ENCODE data around the gene LRP1B.

The LRP1B gene

GRCh38 chr2:141814150-141814549, 316.7 kb downstream of the LRP1B start:
- no peak for TF ChIP-seq SUZ12 (IDR thresholded peaks at IDR 0.05; ENCODE audit: extremely low read depth, insufficient read depth, insufficient read length)
- TF ChIP-seq YY1 (IDR thresholded peaks at IDR 0.05; ENCODE audit: insufficient read depth, insufficient read length), result no peak
- no peak for TF ChIP-seq ZNF274 (IDR thresholded peaks at IDR 0.05; ENCODE audit: low read depth, low read length)
- no peaks in the 10 kb centered on the region for H3K27me3 ChIP-seq (ENCODE audit: insufficient read depth, insufficient read length)
- no peak for DNase-seq (ENCODE audit: low read depth, low spot score)
- no peak overlapping the region for H3K9ac ChIP-seq (ENCODE audit: insufficient read length, low read depth)
- no peaks in the 10 kb centered on the region for H3K4me1 ChIP-seq (ENCODE audit: insufficient read depth, insufficient read length)
- no peaks in the 10 kb centered on the region for H3K36me3 ChIP-seq (ENCODE audit: insufficient read depth, insufficient read length, low read length)
- no peak overlapping the region for H3K4me3 ChIP-seq (ENCODE audit: insufficient read length, low read depth)
- H3K9me3 ChIP-seq (ENCODE audit: insufficient read depth, low read length), result peaks cover 15% of the 10 kb centered on the region

- Histone ChIP-seq H3K9ac (ENCODE audit: insufficient read length, low read depth) (no peak overlapping the region), H3K36me3 (ENCODE audit: insufficient read depth, insufficient read length, low read length) (no peaks in the 10 kb centered on the region), H3K27me3 (ENCODE audit: insufficient read depth, insufficient read length) (no peaks in the 10 kb centered on the region), H3K4me3 (ENCODE audit: insufficient read length, low read depth) (no peak overlapping the region), H3K4me1 (ENCODE audit: insufficient read depth, insufficient read length) (no peaks in the 10 kb centered on the region), H3K9me3 (ENCODE audit: insufficient read depth, low read length) (peaks cover 15% of the 10 kb centered on the region)
- DNase-seq (ENCODE audit: low read depth, low spot score), result no peak
- no peak for TF ChIP-seq SUZ12 (IDR thresholded peaks at IDR 0.05; ENCODE audit: extremely low read depth, insufficient read depth, insufficient read length)
- no peak for TF ChIP-seq ZNF274 (IDR thresholded peaks at IDR 0.05; ENCODE audit: low read depth, low read length)
- no peak for TF ChIP-seq YY1 (IDR thresholded peaks at IDR 0.05; ENCODE audit: insufficient read depth, insufficient read length)
Measured at GRCh38 chr2:141810148-141810547, 320.7 kb downstream of the LRP1B start.

GRCh38 chr2:141806090-141806489, 324.7 kb downstream of the LRP1B start:
- H3K36me3 ChIP-seq (ENCODE audit: insufficient read depth, insufficient read length, low read length), result no peaks in the 10 kb centered on the region
- no peaks in the 10 kb centered on the region for H3K9me3 ChIP-seq (ENCODE audit: insufficient read depth, low read length)
- no peak for DNase-seq (ENCODE audit: low read depth, low spot score)
- TF ChIP-seq ZNF274 (IDR thresholded peaks at IDR 0.05; ENCODE audit: low read depth, low read length), result no peak
- TF ChIP-seq YY1 (IDR thresholded peaks at IDR 0.05; ENCODE audit: insufficient read depth, insufficient read length), result no peak
- TF ChIP-seq SUZ12 (IDR thresholded peaks at IDR 0.05; ENCODE audit: extremely low read depth, insufficient read depth, insufficient read length), result no peak
- H3K4me3 ChIP-seq (ENCODE audit: insufficient read length, low read depth), result no peak overlapping the region
- no peak overlapping the region for H3K9ac ChIP-seq (ENCODE audit: insufficient read length, low read depth)
- no peaks in the 10 kb centered on the region for H3K27me3 ChIP-seq (ENCODE audit: insufficient read depth, insufficient read length)
- no peaks in the 10 kb centered on the region for H3K4me1 ChIP-seq (ENCODE audit: insufficient read depth, insufficient read length)

GRCh38 chr2:141805302-141805701, 325.5 kb downstream of the LRP1B start:
- no peaks in the 10 kb centered on the region for H3K36me3 ChIP-seq (ENCODE audit: insufficient read depth, insufficient read length, low read length)
- DNase-seq (ENCODE audit: low read depth, low spot score), result no peak
- H3K4me3 ChIP-seq (ENCODE audit: insufficient read length, low read depth), result no peak overlapping the region
- TF ChIP-seq ZNF274 (IDR thresholded peaks at IDR 0.05; ENCODE audit: low read depth, low read length) (no peak), SUZ12 (IDR thresholded peaks at IDR 0.05; ENCODE audit: extremely low read depth, insufficient read depth, insufficient read length) (no peak), YY1 (IDR thresholded peaks at IDR 0.05; ENCODE audit: insufficient read depth, insufficient read length) (no peak)
- H3K9ac ChIP-seq (ENCODE audit: insufficient read length, low read depth), result no peak overlapping the region
- H3K27me3 ChIP-seq (ENCODE audit: insufficient read depth, insufficient read length), result no peaks in the 10 kb centered on the region
- no peaks in the 10 kb centered on the region for H3K9me3 ChIP-seq (ENCODE audit: insufficient read depth, low read length)
- no peaks in the 10 kb centered on the region for H3K4me1 ChIP-seq (ENCODE audit: insufficient read depth, insufficient read length)

GRCh38 chr2:141796449-141796848, 334.4 kb downstream of the LRP1B start:
- Histone ChIP-seq H3K36me3 (ENCODE audit: insufficient read depth, insufficient read length, low read length) (no peaks in the 10 kb centered on the region), H3K4me3 (ENCODE audit: insufficient read length, low read depth) (no peak overlapping the region), H3K9ac (ENCODE audit: insufficient read length, low read depth) (no peak overlapping the region), H3K9me3 (ENCODE audit: insufficient read depth, low read length) (no peaks in the 10 kb centered on the region), H3K27me3 (ENCODE audit: insufficient read depth, insufficient read length) (no peaks in the 10 kb centered on the region), H3K4me1 (ENCODE audit: insufficient read depth, insufficient read length) (no peaks in the 10 kb centered on the region)
- DNase-seq (ENCODE audit: low read depth, low spot score), result no peak
- no peak for TF ChIP-seq SUZ12 (IDR thresholded peaks at IDR 0.05; ENCODE audit: extremely low read depth, insufficient read depth, insufficient read length)
- no peak for TF ChIP-seq YY1 (IDR thresholded peaks at IDR 0.05; ENCODE audit: insufficient read depth, insufficient read length)

GRCh38 chr2:141791521-141791920, 339.3 kb downstream of the LRP1B start:
- no peak for DNase-seq (ENCODE audit: low read depth, low spot score)
- H3K9me3 ChIP-seq (ENCODE audit: insufficient read depth, low read length), result no peaks in the 10 kb centered on the region
- H3K4me1 ChIP-seq (ENCODE audit: insufficient read depth, insufficient read length), result no peaks in the 10 kb centered on the region
- no peaks in the 10 kb centered on the region for H3K36me3 ChIP-seq (ENCODE audit: insufficient read depth, insufficient read length, low read length)
- no peaks in the 10 kb centered on the region for H3K27me3 ChIP-seq (ENCODE audit: insufficient read depth, insufficient read length)
- TF ChIP-seq YY1 (IDR thresholded peaks at IDR 0.05; ENCODE audit: insufficient read depth, insufficient read length), result no peak
- TF ChIP-seq ZNF274 (IDR thresholded peaks at IDR 0.05; ENCODE audit: low read depth, low read length), result no peak
- TF ChIP-seq SUZ12 (IDR thresholded peaks at IDR 0.05; ENCODE audit: extremely low read depth, insufficient read depth, insufficient read length), result no peak
- no peak overlapping the region for H3K4me3 ChIP-seq (ENCODE audit: insufficient read length, low read depth)
- no peak overlapping the region for H3K9ac ChIP-seq (ENCODE audit: insufficient read length, low read depth)

- DNase-seq (ENCODE audit: low read depth, low spot score), result no peak
- no peaks in the 10 kb centered on the region for H3K36me3 ChIP-seq (ENCODE audit: insufficient read depth, insufficient read length, low read length)
Measured at GRCh38 chr2:141782574-141782973, 348.2 kb downstream of the LRP1B start.

More at GRCh38 chr2:141782574-141782973, 348.2 kb downstream of the LRP1B start:
- Histone ChIP-seq H3K9me3 (ENCODE audit: insufficient read depth, low read length) (no peaks in the 10 kb centered on the region), H3K9ac (ENCODE audit: insufficient read length, low read depth) (no peak overlapping the region), H3K4me3 (ENCODE audit: insufficient read length, low read depth) (no peak overlapping the region), H3K4me1 (ENCODE audit: insufficient read depth, insufficient read length) (no peaks in the 10 kb centered on the region), H3K27me3 (ENCODE audit: insufficient read depth, insufficient read length) (no peaks in the 10 kb centered on the region)
- TF ChIP-seq ZNF274 (IDR thresholded peaks at IDR 0.05; ENCODE audit: low read depth, low read length) (no peak), YY1 (IDR thresholded peaks at IDR 0.05; ENCODE audit: insufficient read depth, insufficient read length) (no peak), SUZ12 (IDR thresholded peaks at IDR 0.05; ENCODE audit: extremely low read depth, insufficient read depth, insufficient read length) (no peak)

Data from NT2/D1 (cell line).